ENCODE data around the gene ADAM11. TPM values are rescaled to one million over a fixed set of nuclear protein-coding genes. Genes with fewer than 3 reads are reported as not detected.

Gene ADAM11
- total and polyA plus RNA-seq, 9 of the 15 experiments (the other 6 are each of a cell fraction or from before 2014, with no cell fraction given), result 0.01 to 0.31 (median 0.14) TPM; not detected in 2

- TF ChIP-seq EZH2 (IDR thresholded peaks at IDR 0.05; ENCODE audit: borderline replicate concordance, low read depth, low read length) (peak; percentile 92; the same call in 1 of the 2 replicates), ZNF592 (IDR thresholded peaks at IDR 0.05) (no peak), ZBTB7A (IDR thresholded peaks at IDR 0.05; ENCODE audit: borderline replicate concordance, control insufficient read depth, low read depth, low read length) (peak; percentile 47; the same call in 1 of the 2 replicates), ZBED1 (IDR thresholded peaks at IDR 0.05) (no peak), MXI1 (IDR thresholded peaks at IDR 0.05; ENCODE audit: low read depth, low read length) (no peak), ZNF134 (CRISPR knock-in tag; conservative IDR thresholded peaks at IDR 0.05) (no peak), IRF1 (CRISPR knock-in tag; IDR thresholded peaks at IDR 0.05; ENCODE audit: borderline replicate concordance) (no peak), POU5F1 (IDR thresholded peaks at IDR 0.05; ENCODE audit: borderline replicate concordance, low read depth, low read length, partially characterized antibody) (no peak), CBX2 (IDR thresholded peaks at IDR 0.05; ENCODE audit: insufficient read depth, low read length, poor library complexity, severe bottlenecking) (peak; percentile 60), ZSCAN32 (CRISPR knock-in tag; IDR thresholded peaks at IDR 0.05) (no peak), KDM5B (IDR thresholded peaks at IDR 0.05; ENCODE audit: insufficient replicate concordance, low read depth, low read length) (peak; percentile 17)
Observed at GRCh38 chr17:44830359-44831288, 71.8 kb downstream of the ADAM11 start (continued).
